ENCODE data around the gene AKR1D1.
"Not testable (repeated sequence)": the region's sequence is repeated elsewhere in the genome, so short reads cannot be mapped to it uniquely, and the experiment has no call there.

AKR1D1 gene

DNA sequence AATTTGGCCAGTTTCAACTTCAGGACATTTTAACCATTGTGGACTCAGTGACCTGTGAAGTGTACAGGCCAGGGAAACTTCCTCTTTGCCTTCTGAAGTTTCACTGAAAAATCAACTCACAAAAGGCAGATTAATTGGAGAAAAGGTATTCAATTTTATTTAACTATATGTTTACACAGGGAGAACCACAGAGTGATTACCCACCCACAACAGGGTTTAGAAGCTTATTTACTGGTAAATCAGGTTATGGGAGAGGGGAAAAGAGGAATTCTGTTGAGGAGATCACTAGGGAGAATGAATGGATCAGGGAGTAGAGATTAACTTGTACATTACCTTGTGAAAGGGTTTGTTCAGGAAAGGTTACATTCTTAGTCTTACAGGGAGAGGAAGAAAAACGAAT is 1.7 kb upstream of the AKR1D1 start:
- DNase-seq, result no peak

- peak; percentile 4 for DNase-seq
Observed at GRCh38 chr7:138075350-138075749, 909 bp upstream of the AKR1D1 start.

- not testable (repeated sequence) for DNase-seq
Observed at GRCh38 chr7:138075786-138076185, 473 bp upstream of the AKR1D1 start.

GRCh38 chr7:138077809-138078208 is 1.6 kb downstream of the AKR1D1 start:
- DNase-seq, result no peak

DNA sequence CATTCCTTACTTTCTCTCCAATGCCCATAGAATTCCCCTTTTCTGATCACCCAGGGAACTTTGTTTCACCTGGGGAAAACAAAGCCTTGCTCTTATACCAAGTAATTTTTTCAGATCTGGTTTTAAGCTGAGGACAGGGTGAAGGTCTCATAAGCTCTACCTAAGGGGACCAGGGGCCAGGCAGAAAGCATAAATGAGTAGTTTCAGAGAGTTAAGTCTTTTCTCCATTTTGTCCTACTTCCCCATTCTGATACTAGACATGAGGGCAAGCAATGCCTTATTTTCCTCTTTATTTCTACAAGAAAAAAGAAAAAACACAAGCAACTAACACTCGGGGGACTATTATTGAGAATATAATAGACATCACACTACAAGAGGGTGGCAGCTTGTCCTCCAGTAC is 2.9 kb downstream of the AKR1D1 start:
- DNase-seq, result no peak

- DNase-seq, result no peak
Observed at GRCh38 chr7:138081868-138082267, 5.6 kb downstream of the AKR1D1 start.

GRCh38 chr7:138083859-138084258 is 7.6 kb downstream of the AKR1D1 start:
- DNase-seq, result no peak

- no peak for DNase-seq
Observed at GRCh38 chr7:138086563-138087270, 10.5 kb downstream of the AKR1D1 start.

DNA sequence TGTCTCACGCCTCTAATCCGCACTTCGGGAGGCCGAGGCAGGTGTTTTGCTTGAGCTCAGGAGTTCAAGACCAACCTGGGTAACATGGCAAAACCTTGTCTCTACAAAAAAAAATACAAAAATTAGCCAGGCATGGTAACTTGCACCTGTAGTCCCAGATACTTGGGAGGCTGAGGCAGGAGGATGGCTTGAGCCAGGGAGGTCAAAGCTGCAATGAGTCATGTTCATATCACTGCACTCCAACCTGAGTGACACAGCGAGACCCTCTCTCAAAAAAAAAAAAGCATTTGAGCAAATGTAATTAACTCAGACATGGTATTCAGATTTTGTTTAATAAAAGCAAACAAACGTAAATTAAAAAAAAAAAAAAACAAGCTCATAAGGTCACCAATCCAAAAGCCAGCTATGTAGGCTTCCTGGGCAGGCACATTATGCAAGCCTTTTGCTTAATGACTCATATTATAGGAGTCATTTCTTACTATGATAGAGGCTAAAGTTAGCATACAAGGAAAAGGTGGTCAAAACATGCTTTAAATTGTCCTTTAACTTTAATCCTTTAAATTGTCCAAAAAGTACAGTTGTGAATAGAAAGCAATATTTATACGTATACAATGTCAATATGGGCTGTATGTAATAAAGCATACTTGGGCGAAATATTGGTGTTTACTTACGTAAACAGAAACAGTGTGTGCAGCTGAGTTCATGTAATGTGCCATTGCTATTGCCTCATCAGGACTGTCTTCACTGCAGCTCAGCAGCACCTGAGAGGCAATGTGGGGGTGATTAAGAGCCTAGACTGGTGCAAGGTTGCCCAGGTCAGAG is 13.0 kb downstream of the AKR1D1 start:
- DNase-seq, result peak; percentile 48

DNA sequence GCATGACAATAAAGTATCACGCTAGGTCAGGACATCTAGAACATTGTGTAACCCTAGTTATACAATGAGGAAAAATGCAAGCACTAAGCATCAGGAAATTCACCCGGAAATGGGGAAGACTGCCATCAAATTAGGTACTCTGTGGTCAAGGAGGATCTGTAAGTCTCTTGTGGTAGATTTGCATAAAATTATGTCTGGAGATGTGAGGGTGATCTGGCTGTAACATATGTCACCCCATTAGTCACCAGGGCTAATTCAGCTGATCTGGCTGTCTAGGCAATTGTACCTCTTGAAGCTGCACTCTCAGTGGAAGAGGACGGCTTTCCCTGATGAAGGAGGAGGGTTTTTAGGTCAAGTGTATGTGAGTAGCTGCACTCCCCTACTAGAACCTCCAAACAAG is 14.8 kb downstream of the AKR1D1 start:
- peak; percentile 68 for DNase-seq

GRCh38 chr7:138091840-138092239 is 15.6 kb downstream of the AKR1D1 start:
- DNase-seq, result not testable (repeated sequence)

DNA sequence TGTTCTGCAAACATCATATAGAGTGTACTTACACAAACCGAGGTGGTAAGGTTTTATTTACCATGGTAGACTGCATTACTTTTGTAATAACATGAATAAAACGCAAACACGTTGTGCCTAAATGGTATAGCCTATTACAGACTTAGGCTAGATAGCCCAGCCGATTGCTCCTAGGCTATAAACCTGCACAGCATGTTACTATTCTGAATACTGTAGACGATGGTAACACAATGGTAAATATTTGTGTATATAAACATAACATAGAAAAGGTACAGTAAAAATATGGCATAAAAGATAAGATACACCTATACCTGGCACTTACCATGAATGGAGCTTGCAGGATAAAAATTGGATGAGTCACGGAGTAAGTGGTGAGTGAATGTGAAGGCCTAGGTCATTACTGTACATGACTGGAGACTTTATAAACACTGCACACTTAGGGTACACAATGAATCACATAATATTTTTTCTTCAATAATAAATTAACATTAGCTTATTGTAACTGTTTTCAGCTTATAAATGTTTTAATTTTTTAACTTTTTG is 16.3 kb downstream of the AKR1D1 start:
- no peak for DNase-seq

DNA sequence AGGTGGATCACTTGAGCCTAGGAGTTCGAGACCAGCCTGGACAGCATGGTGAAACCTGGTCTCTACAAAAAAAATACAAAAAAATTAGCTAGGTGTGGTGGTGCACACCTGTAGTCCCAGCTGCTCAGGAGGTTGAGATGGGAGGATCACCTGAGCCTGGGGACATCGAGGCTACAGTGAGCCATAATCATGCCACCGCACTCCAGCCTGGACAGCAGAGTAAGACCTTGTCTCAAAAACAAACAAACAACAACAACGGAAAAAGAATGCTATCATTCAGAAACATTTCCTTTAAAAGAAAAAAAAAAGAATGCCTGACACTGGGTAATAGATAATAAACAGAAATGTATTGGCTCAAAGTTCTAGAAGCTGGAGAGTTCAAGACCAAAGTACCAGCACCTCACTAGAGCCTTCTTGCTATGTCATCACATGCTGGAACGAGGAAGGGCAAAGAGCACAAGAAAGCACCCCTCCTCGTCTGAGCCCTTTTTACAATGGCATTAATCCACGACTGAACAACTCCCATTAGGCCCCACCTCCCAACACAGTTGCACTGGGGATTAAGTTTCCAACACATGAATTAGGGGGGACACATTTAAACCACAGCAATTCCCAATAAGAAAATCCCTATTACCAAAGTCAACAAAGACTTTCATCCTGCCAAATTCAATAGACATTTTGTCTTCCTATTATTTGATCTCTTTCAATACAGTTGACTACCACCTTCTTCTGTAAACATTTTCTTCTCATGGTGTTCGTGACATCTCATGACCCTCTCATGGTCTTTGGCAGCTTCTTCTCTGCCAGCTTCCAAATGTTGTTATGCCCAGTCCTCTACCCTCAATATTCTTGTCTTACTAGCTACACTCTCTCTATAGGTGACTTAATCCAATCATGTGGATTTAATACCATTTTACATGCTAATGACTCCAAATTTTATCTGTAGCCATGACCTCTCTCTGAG is 20.0 kb downstream of the AKR1D1 start:
- DNase-seq, result no peak

- DNase-seq, result peak; percentile 54
Observed at GRCh38 chr7:138097064-138097741, 20.9 kb downstream of the AKR1D1 start.

- DNase-seq, result no peak
Observed at GRCh38 chr7:138099813-138100212, 23.6 kb downstream of the AKR1D1 start.

- no peak for DNase-seq
Observed at GRCh38 chr7:138105221-138105620, 29.0 kb downstream of the AKR1D1 start.

GRCh38 chr7:138115047-138115446 is 38.8 kb downstream of the AKR1D1 start:
- DNase-seq, result no peak

DNA sequence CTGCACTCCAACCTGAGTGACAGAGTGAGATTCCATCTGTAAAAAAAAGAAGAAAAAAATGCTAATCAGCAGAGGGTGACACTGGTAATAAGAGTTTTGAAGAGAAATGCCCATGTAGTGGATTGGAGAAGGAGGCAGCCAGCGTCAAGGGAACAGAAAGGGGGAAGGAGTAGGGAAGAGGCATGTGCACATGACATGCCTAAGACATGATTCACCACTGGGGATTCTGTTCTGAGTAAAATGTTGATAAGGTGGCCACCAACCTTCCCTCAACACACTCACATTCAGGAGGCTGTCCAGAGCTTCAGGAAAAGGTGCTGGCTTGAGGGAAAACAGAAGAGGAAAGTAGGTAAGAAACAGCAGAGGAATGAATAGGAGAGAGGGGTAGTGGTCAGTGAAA is 39.9 kb downstream of the AKR1D1 start:
- DNase-seq, result peak; percentile 64

DNA sequence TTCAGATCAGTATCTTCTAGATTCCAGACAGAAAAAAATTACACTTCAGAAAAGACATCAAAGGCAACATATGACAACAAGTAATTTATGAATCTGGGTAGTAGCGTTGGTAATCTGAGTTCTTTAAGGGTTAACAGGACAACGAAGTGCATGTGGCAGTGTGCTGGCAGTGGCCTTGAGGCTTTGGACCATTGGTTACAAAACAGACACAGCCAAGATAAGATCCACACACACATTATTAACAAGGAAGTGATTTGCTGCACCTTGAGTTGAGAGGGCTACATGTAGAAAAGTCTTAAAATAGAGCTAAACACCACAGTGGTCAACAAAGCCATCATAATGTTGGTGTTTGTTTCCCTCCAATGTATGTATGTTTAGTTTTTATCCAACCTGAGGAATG is 40.6 kb downstream of the AKR1D1 start:
- no peak for DNase-seq

DNA sequence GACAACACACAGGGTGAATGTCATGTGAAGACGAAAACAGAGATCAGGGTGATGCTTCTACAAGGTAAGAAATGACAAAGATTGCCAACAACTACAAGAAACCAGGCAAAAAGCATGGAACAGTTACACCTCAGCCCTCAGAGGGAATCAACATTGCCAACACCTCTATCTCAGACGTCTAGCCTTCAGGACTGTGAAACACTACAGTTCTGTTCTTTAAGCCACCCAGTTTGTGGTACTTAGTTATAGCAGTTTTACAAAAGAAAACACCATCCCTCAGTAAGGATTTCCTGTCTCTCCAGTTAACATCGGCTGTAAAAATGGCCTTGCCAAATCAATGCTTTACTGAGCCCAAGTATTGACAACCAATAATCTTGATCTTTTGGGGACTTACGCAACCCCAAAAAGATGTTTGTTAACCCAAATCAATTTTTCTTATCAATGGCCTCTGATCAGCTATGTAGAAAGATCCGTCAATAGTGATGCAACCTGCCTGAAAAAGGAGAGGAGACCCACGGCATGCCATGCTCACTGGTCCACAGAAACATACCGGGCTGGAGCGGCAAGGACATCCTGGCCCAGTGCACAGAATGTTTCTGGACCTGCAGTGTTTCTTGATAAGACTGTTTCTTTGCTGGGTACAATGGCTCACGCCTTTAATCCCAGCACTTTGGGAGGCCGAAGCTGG is 44.0 kb downstream of the AKR1D1 start:
- DNase-seq, result no peak

DNA sequence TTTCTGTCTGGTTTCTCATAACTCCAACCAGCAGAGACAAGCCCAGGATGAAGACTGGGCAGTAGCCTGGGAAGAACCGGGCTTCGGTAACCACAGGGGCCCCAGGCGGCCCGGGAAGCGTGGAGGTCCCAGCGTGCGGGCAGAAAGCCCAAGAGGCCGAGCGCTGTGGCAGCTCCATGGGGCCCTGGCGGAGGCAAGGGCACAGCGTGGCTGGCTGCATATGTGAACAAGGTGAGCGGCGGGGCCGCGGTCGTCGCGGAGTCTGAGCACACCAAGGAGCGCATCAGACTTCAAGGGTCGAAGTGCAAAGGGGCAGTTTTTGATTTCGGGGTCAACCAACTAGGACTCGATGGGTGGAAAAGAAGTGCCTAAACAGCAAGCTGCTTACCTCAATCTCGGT is 45.9 kb downstream of the AKR1D1 start:
- no peak for DNase-seq

DNA sequence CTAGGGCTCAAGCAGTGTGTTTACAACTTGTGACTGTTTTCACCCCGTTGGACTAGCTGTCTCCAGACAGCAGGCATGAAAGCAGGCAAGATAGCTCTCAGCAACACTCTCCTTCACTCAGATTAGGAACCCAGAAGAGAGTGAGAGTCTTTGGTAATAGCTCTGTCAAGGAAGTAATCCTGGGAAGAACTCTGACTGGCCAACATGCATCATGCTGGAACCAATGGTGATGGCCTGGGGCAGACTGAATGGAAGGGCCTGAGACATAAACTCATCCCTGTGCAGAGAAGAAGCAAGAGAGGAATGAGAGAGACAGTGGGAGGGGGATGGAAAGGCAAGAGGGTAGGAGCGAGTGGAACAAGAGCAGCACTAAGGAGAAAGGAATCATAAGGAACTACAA is 48.9 kb downstream of the AKR1D1 start:
- DNase-seq, result peak; percentile 43

All from suppressor macrophage treated with lipopolysaccharide for 4 hours (primary cell).